Endothelial cell of umbilical vein (primary cell): ENCODE results near the gene ANXA8L1. TPM values are rescaled to one million over a fixed set of nuclear protein-coding genes. Genes with fewer than 3 reads are reported as not detected.

ENCODE experiments used
- BruUV-seq: library from RNA; stranded (reverse); fragments of 400-500 nt; replicated peaks from 2 replicates; lab custom pipeline; 2021; lab: Mats Ljungman, UMichigan
- CTCF ChIA-PET: fragments of 300-600, 350-600 bp; sonication (Branson Sonifier 250); formaldehyde crosslinking; loops from one replicate; lab custom pipeline; 2021; ENCODE audit warnings: antibody characterized with exemption, inconsistent platforms; lab: Charles Lee
- POLR2A ChIA-PET: fragments of 300-600, 350-600 bp; sonication (Branson Sonifier 250); formaldehyde crosslinking; loops from one replicate; lab custom pipeline; 2021; ENCODE audit warnings: antibody characterized with exemption, inconsistent platforms; lab: Charles Lee
- DNase-seq: peaks from one replicate; pipeline ENCODE4 v3.0.0-alpha.2; 2011; ENCODE audit warnings: low read depth, low spot score
- FAIRE-seq: peaks from 2 replicates; lab custom pipeline; 2011; peaks lifted over from hg19 to GRCh38; lab: Jason Lieb, UNC
- H2AFZ ChIP-seq: 2 replicates; pipeline ENCODE4 v1.6.0; 2012; ENCODE audit warnings: low read depth, low read length, control low read depth, inconsistent platforms
- H3K27ac ChIP-seq: 2 replicates; pipeline ENCODE4 v1.5.1; 2011; ENCODE audit warnings: low read depth, mild to moderate bottlenecking, control low read depth, low read length, moderate library complexity; ENCODE audit not compliant: insufficient read depth
- H3K27me3 ChIP-seq, 2 experiments: 2 replicates each; pipeline versions ENCODE4 v1.6.0 to v1.6.1; 2011; ENCODE audit warnings: low read length in 2 of 2, mixed read lengths in 1 of 2; ENCODE audit not compliant: control insufficient read depth in 2 of 2, insufficient read depth in 2 of 2
- H3K36me3 ChIP-seq, 2 experiments: 2 replicates in 1 of 2; 3 replicates in 1 of 2; pipeline ENCODE4 v1.5.1; 2011; ENCODE audit warnings: low read length in 2 of 2, mild to moderate bottlenecking in 1 of 2, moderate library complexity in 1 of 2; ENCODE audit not compliant: control insufficient read depth in 2 of 2, insufficient read depth in 2 of 2; ENCODE audit errors: extremely low read depth in 1 of 2
- H3K4me1 ChIP-seq: 3 replicates; pipeline ENCODE4 v1.5.1; 2011; ENCODE audit warnings: mild to moderate bottlenecking, low read length; ENCODE audit not compliant: control insufficient read depth, insufficient read depth; ENCODE audit errors: extremely low read depth
- H3K4me2 ChIP-seq: 2 replicates; pipeline ENCODE4 v1.6.1; 2011; ENCODE audit warnings: low read length, control low read depth, mixed read lengths; ENCODE audit not compliant: insufficient read depth
- H3K4me3 ChIP-seq, 3 experiments: fragments of 200-600 bp in 1 of 3; sonication (generic), shearing (Covaris generic) in 1 of 3; replicated peaks in 1 of 3; 2 replicates each; pipeline ENCODE4 v1.5.1; 2011 to 2016; ENCODE audit warnings: control low read depth in 3 of 3, low read length in 3 of 3, mild to moderate bottlenecking in 2 of 3, inconsistent platforms in 1 of 3, low read depth in 1 of 3, moderate library complexity in 1 of 3; ENCODE audit not compliant: insufficient read depth in 1 of 3
- H3K79me2 ChIP-seq: 2 replicates; pipeline ENCODE4 v1.6.0; 2012; ENCODE audit warnings: low read length, inconsistent platforms; ENCODE audit not compliant: control insufficient read depth, insufficient read depth
- H3K9ac ChIP-seq: replicated peaks from 2 replicates; pipeline ENCODE3; 2011; ENCODE audit warnings: low read length, control low read depth; ENCODE audit not compliant: insufficient read depth; ENCODE audit errors: extremely low read depth
- H3K9me1 ChIP-seq: replicated peaks from 3 replicates; pipeline ENCODE4 v1.6.0; 2011; ENCODE audit warnings: mild to moderate bottlenecking, low read length; ENCODE audit not compliant: control insufficient read depth, insufficient read depth; ENCODE audit errors: extremely low read depth
- H3K9me3 ChIP-seq: replicated peaks from 2 replicates; pipeline ENCODE4 v1.5.1; 2012; ENCODE audit warnings: low read length, inconsistent platforms; ENCODE audit not compliant: control insufficient read depth, insufficient read depth
- H4K20me1 ChIP-seq: replicated peaks from 2 replicates; pipeline ENCODE3; 2011; ENCODE audit warnings: mild to moderate bottlenecking, low read length; ENCODE audit not compliant: control insufficient read depth, insufficient read depth; ENCODE audit errors: extremely low read depth
- EZH2 ChIP-seq: IDR thresholded peaks from 2 replicates; pipeline ENCODE4 v1.6.1; 2012; ENCODE audit warnings: borderline replicate concordance, low read depth, mild to moderate bottlenecking, moderate library complexity, low read length, inconsistent platforms; ENCODE audit not compliant: severe bottlenecking
- FOS ChIP-seq: IDR thresholded peaks from 2 replicates; pipeline ENCODE4 v1.6.1; 2011; ENCODE audit warnings: mild to moderate bottlenecking, low read length, moderate library complexity, borderline replicate concordance; ENCODE audit not compliant: insufficient read depth
- GATA2 ChIP-seq: IDR thresholded peaks from 2 replicates; pipeline ENCODE4 v1.7.0; 2011; ENCODE audit warnings: low read depth, mild to moderate bottlenecking, moderate library complexity, mixed read lengths, low read length; ENCODE audit not compliant: insufficient read length, insufficient read depth
- JUN ChIP-seq: IDR thresholded peaks from 2 replicates; pipeline ENCODE4 v1.6.1; 2011; ENCODE audit warnings: borderline replicate concordance, low read depth; ENCODE audit not compliant: insufficient read length, insufficient read depth
- MAX ChIP-seq: IDR thresholded peaks from 2 replicates; pipeline ENCODE4 v1.6.1; 2011; ENCODE audit not compliant: insufficient read depth, insufficient read length
- MYC ChIP-seq: IDR thresholded peaks from one replicate; pipeline ENCODE4 v1.6.1; 2011; ENCODE audit warnings: mild to moderate bottlenecking, low read depth, low read length
- POLR2A ChIP-seq: IDR thresholded peaks from 2 replicates; pipeline ENCODE4 v1.6.1; 2012; ENCODE audit warnings: low read depth, mild to moderate bottlenecking, control low read depth, low read length
- POLR2AphosphoS5 ChIP-seq: IDR thresholded peaks from 2 replicates; pipeline ENCODE4 v1.6.1; 2012; ENCODE audit warnings: low read depth, mild to moderate bottlenecking, control low read depth, low read length, moderate library complexity; ENCODE audit not compliant: insufficient read depth
- dilution Hi-C: fragments of 300-500 bp; cut with MboI; formaldehyde crosslinking; loops from one replicate; pipeline ENCODE4 v1.15.0; 2019; ENCODE audit warnings: low sequenced_read_pairs; ENCODE audit not compliant: extremely low pct_ligation_motif_present
- intact Hi-C: fragments of 100-400 bp; cut with micrococcal nuclease; formaldehyde crosslinking; loops from one replicate; pipeline ENCODE4 v1.10.0; 2022
- polyA plus RNA-seq, 4 experiments: library from polyadenylated mRNA; depleted of rRNA in 3 of 4; stranded (reverse) in 3 of 4; unstranded in 1 of 4; fragments of >200 nt; gene quantifications; 2 replicates each; pipeline versions ENCODE4 v1.2.1 to v1.2.3, GENCODE V29; 2011 to 2012; ENCODE audit warnings: missing spikeins in 1 of 4
- total RNA-seq: library from RNA; stranded (reverse); gene quantifications from 2 replicates; pipeline ENCODE4 v1.2.3, GENCODE V29; 2021
- TF ChIP-seq, protein P1 (sequence below), 2 donors: IDR thresholded peaks; 1 replicate in 1 of 2; 2 replicates in 1 of 2; pipeline ENCODE4 v1.5.1; 2011; ENCODE audit warnings: low read length in 2 of 2, mild to moderate bottlenecking in 2 of 2, moderate library complexity in 2 of 2, control low read depth in 1 of 2, inconsistent platforms in 1 of 2, low read depth in 1 of 2; ENCODE audit not compliant: insufficient read depth in 1 of 2; ENCODE audit errors: extremely low read depth in 1 of 2

Gene ANXA8L1
- total and polyA plus RNA-seq, 2 donors (not counting 3 experiments of a cell fraction or from before 2014, with no cell fraction given): not detected

DNA sequence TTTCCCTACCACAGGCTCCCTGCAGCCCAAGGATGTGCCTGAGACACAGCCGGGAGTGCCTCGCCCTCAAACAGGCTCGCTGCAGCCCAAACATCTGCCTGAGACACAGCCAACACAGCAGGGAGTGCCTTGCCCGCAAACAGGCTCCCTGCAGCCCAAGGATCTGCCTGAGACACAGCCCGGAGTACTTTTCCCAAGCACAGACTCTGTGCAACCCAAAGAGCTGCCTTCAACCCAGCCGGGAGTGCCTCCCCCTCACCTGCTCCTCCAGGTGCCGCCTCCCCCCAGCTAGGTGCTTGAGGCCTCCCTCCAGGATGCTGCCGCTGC is 45.9 kb upstream of the ANXA8L1 start:
- CTCF ChIA-PET: interaction anchor here (1.1 kb wide), 1 partner anchor 11 kb away, joined by 4 read pairs; no protein-coding TSS in a partner anchor
- intact Hi-C loops: no loop called here
- no peak for DNase-seq

More for the DNA sequence above, 45.9 kb upstream of the ANXA8L1 start:
- POLR2A ChIA-PET: no interaction called here
- H3K9me3 ChIP-seq: no peaks in the 10 kb centered on the region
- no TSS peak for BruUV-seq
- H3K4me2 ChIP-seq: no peak overlapping the region
- no peaks in the 10 kb centered on the region for H3K36me3 ChIP-seq
- H3K4me3 ChIP-seq: no peak overlapping the region
- dilution Hi-C loops: no loop called here
- H3K27me3 ChIP-seq: no peaks in the 10 kb centered on the region
- no peaks in the 10 kb centered on the region for H4K20me1 ChIP-seq
- H3K4me1 ChIP-seq: no peaks in the 10 kb centered on the region
- no peak for FAIRE-seq
- H3K27ac ChIP-seq: no peak overlapping the region
- H3K9ac ChIP-seq: no peak overlapping the region
- no peak for TF ChIP-seq MYC
- no peak for TF ChIP-seq MAX
- TF ChIP-seq FOS: no peak
- no peak for TF ChIP-seq JUN
- no peak for TF ChIP-seq GATA2
- TF ChIP-seq, protein P1, sequence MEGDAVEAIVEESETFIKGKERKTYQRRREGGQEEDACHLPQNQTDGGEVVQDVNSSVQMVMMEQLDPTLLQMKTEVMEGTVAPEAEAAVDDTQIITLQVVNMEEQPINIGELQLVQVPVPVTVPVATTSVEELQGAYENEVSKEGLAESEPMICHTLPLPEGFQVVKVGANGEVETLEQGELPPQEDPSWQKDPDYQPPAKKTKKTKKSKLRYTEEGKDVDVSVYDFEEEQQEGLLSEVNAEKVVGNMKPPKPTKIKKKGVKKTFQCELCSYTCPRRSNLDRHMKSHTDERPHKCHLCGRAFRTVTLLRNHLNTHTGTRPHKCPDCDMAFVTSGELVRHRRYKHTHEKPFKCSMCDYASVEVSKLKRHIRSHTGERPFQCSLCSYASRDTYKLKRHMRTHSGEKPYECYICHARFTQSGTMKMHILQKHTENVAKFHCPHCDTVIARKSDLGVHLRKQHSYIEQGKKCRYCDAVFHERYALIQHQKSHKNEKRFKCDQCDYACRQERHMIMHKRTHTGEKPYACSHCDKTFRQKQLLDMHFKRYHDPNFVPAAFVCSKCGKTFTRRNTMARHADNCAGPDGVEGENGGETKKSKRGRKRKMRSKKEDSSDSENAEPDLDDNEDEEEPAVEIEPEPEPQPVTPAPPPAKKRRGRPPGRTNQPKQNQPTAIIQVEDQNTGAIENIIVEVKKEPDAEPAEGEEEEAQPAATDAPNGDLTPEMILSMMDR (IDR thresholded peaks at IDR 0.05; ENCODE audit: extremely low read depth in 1 of 2, insufficient read depth in 1 of 2, low read depth in 1 of 2, low read length in 2 of 2): no peak
- TF ChIP-seq POLR2A: no peak
- TF ChIP-seq POLR2AphosphoS5: no peak
- no peak for TF ChIP-seq EZH2
- H3K79me2 ChIP-seq: no peaks in the 10 kb centered on the region
- no peaks in the 10 kb centered on the region for H3K9me1 ChIP-seq
- no peak overlapping the region for H2AFZ ChIP-seq
